Measurements from ENCODE around the gene ITGA4.

- TF ChIP-seq CTCF (optimal IDR thresholded peaks at IDR 0.05 in 1 of 3, IDR thresholded peaks at IDR 0.05 in 1 of 3, conservative IDR thresholded peaks at IDR 0.05 in 1 of 3; ENCODE audit: extremely low read depth in 1 of 3, insufficient read depth in 2 of 3, low read length in 3 of 3) (no peak), EZH2 (IDR thresholded peaks at IDR 0.05; ENCODE audit: low read length) (no peak)
Observed at GRCh38 chr2:181542170-181542569, 85.0 kb downstream of the ITGA4 start.

All from keratinocyte (primary cell).